ENCODE data around the gene STK32B.
"Not testable (repeated sequence)": the region's sequence is repeated elsewhere in the genome, so short reads cannot be mapped to it uniquely, and the experiment has no call there.

Gene STK32B

GRCh38 chr4:5278213-5278612, 226.9 kb downstream of the STK32B start:
- no peak for DNase-seq

DNA sequence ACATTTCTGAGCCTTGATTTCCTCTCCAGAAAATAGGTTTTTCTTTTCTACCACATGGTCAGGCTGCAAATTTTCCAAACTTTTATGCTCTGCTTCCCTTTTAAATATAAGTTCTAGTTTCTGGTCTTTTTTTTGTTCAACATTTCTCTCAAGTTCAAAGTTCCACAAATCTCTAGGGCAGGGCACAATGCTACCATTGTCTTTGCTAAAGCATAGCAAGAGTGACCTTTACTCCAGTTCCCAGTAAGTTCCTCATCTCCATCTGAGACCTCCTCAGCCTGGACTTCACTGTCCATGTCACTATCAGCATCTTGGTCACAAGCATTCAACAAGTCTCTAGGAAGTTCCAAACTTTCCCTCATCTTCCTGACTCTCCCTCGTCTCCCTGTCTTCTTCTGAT, 228.8 kb downstream of the STK32B start:
- DNase-seq = not testable (repeated sequence)

GRCh38 chr4:5280828-5281227, 229.5 kb downstream of the STK32B start:
- DNase-seq = no peak

DNA sequence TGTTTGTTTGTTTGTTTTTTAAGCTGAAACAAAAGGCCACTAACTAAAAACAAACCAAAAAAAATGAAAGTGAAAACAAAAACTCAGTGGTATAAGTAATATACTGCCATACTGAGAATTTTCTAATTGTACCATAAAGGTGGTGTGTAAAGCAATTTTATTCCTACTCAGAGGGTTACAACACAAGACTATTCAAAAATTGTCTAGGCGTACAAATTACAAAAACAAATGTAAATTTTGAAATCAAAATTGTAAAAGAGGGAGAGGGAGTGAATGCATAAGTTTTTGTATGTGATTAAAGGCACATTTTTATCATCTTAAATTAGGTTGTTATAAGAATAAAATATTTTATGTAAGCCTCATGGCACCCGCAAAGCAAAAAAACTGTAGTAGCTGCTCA, 232.6 kb downstream of the STK32B start:
- no peak for DNase-seq

DNA sequence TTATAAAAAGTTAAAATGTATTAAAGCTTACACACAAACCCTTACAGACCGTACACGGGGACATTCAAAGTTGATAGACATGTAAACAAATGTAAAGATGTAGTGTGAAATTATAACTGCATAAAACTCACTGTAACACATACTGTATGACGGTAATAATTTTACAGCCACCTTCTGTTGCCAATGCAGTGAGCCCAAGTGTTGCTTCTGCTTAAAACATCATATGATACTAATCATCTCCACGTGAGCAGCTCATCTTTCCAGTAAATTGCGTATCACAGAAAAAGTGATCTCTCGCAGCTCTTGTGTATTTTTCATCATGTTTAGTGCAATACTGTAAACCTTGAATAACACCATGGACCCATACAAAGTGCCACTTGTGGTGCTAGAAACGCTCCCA, 233.2 kb downstream of the STK32B start:
- DNase-seq = no peak

DNA sequence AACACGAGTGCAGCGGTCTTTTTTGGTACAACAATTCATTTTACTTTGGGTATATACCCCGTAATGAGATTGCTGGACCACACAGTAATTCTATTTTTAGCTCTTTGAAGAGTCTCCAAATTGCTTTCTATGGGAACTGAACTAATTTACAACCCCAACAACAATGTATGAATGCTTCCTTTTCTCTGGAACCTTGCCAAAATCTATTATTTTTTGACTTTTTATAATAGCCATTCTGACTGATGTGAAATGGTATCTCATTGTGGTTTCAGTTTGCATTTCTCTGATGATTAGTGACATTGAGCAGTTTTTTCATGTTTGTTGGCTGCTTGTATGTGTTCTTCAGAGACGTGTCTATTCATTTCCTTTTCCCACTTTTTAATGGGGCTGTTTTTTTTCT, 240.8 kb downstream of the STK32B start:
- no peak for DNase-seq

GRCh38 chr4:5298000-5298787, 246.9 kb downstream of the STK32B start:
- DNase-seq = not testable (repeated sequence)

- no peak for DNase-seq
Observed at GRCh38 chr4:5300283-5300682, 249.0 kb downstream of the STK32B start.

- DNase-seq = no peak
Observed at GRCh38 chr4:5307928-5308327, 256.6 kb downstream of the STK32B start.

- DNase-seq = no peak
Observed at GRCh38 chr4:5322321-5322720, 271.0 kb downstream of the STK32B start.

- DNase-seq = no peak
Observed at GRCh38 chr4:5330339-5330989, 279.2 kb downstream of the STK32B start.

DNA sequence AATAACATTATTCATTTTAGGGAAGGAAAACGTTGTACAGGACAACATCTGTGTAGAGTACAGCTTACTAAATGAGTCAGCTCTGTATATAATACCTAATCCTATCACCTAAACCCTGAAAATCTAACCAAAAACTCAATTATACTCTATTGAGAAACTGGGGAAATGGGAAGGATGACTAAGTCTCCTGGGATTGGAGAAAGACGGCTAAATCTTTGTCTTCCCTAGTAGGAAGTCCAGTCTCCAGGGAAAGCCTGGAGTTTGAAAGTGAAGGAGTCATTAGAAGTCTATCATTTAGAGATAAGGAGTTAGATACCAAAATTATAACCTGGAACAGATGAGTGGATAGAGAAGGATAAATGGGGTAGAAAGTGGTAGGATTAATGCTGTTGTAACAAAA, 286.5 kb downstream of the STK32B start:
- no peak for DNase-seq

DNA sequence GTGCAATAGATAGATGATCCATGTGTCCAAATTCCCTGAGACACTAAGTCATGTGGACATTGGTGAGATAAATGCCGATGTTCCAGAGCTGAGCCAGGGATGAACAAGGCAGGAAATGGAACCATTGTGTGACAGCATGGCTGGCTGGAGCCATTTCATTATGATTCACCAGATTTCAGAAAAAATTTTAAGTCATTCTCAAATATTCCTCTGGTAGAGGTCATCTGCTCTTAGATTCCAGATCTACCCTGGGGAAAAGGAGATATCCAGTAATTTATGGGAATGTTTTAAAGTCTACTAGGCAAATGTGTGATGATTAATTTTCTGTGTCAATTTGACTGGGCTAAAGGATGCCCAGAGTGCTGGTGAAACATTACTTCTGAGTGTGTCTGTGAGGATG, 287.3 kb downstream of the STK32B start:
- no peak for DNase-seq

DNA sequence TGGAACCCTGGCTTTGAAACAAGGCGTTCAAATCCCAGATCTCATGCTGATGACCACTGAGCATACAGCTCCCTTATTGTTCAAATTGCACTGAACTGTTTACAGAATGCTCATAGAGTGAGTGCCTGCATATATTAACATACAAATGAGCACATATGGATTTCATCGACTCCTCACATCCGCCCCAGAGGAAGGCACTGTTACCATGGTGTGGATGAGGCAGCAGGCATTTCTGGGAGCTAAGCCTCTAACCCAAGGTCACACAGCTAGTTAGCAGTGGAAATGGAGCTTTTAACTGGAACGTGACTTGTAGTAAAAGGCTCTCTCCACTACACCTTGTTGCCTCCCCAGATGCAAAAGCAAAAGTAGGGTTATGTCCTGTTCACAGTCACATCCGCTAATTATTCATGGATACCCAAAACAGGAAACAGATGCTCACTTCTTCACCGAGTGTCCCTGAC, 289.7 kb downstream of the STK32B start:
- no peak for DNase-seq

DNA sequence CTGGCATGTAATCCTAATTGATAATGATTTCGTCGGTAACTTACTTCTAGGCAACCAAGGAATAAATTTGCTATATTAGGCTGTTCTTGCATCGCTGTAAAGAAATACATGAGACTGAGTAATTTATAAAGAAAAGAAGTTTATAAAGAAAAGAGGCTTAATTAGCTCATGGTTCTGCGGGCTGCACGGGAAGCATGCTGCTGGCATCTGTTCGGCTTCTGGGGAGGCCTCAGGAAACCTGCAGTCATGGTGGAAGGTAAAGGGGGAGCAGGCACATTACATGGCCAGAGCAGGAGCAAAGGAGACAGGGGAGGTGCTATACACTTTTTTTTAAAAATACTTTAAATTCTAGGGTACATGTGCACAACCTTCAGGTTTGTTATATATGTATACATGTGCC, 290.2 kb downstream of the STK32B start:
- no peak for DNase-seq

GRCh38 chr4:5355846-5356245, 304.6 kb downstream of the STK32B start:
- no peak for DNase-seq

DNA sequence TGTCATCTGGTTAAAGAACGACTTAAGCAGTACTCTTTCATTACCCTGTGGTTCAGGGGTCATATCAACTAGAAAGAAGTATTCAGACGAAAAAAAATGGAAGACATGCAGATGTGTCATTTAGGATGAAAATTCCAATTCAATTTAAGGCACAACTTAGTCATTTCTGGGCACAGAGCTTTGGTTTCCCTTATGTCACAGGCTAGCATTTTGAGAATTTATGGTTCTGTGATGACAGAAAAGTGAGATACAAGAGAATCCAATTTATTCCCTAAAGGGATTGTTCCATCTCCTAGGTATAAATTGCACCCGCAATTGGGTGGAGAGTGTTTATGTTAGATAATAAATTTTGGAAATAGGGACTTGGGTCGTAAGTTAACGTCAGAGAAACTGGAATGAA, 306.6 kb downstream of the STK32B start:
- DNase-seq = no peak

DNA sequence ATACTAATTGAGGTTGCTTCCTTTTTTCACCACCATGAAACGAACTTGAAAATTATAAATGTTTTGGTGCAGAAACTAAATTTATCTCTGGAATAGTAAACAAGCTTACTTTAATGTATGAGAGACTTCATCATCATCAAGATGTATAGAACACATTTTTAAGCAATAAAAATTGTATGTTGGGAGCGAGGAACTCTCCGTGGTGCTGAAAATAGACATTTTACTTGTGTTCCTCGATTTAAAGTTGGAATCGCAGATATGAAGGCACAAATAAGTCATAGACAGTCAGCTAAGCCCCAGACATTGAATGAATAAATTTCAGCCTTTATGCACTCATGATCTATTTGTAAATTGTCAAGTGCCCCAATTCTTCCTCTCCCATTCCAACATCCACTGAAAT, 310.7 kb downstream of the STK32B start:
- DNase-seq = no peak

DNA sequence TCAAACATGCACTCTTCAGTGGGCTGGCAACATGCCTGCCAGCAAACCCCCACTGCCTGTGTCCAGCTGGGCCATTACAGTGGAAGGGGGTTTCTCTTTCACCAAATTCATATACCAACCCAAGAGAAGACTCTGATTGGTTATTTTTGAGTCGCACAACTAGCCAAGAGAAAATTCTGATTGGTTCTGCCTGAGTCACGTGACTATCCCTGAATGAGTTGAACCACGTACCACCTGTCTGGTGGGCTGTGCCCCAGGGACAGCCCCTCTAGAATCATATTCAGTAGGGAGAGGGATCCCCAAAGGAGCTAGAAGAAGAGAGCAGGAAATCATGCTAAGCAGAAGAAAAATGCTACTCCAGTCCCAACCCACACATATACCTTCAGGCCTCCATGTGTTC, 313.1 kb downstream of the STK32B start:
- DNase-seq = no peak

GRCh38 chr4:5365071-5366008, 314.1 kb downstream of the STK32B start:
- DNase-seq = no peak

- DNase-seq = no peak
Observed at GRCh38 chr4:5366009-5366386, 314.7 kb downstream of the STK32B start.

- no peak for DNase-seq
Observed at GRCh38 chr4:5366421-5366820, 315.1 kb downstream of the STK32B start.

DNA sequence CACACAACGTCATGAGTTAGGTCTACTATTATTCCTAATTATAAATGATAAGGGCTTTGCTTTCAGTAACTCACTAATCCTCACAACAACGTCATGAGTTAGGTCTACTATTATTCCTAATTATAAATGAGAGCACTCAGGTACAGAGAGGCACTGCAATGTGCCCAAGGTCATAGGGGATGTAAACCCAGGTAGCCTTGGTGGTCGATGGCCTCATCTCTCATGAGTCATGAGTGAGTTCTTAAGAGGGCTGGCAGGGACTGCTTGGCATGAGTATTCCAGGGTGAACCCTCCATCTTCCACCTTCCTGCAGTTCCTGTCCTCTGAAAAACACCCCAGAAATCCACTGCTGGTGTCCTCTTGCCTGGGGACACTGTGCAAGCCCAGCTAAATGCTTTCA, 317.1 kb downstream of the STK32B start:
- no peak for DNase-seq

DNA sequence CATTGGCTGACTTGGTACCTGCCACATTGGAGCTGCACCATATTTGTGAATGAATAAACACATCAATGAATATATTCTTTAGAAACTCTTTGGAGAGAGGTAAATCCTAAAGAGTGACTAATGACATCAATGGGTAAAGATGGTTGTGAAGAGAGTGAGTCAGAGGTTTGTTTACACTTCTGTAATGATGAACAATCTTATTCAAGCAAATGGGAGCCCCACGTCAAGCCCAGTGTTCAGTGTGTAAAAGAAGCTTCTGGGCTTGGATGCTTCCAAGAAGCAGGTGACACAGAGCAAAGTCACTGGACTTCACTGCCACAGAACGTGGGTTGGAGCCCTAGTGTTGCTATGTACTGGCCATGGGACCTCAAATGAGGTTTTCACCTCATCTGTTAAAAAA, 319.0 kb downstream of the STK32B start:
- DNase-seq = no peak
